Measurements from ENCODE around the gene CD164.

GRCh38 chr6:109372130-109372529, 10.1 kb downstream of the CD164 start:
- TF ChIP-seq, protein P1, sequence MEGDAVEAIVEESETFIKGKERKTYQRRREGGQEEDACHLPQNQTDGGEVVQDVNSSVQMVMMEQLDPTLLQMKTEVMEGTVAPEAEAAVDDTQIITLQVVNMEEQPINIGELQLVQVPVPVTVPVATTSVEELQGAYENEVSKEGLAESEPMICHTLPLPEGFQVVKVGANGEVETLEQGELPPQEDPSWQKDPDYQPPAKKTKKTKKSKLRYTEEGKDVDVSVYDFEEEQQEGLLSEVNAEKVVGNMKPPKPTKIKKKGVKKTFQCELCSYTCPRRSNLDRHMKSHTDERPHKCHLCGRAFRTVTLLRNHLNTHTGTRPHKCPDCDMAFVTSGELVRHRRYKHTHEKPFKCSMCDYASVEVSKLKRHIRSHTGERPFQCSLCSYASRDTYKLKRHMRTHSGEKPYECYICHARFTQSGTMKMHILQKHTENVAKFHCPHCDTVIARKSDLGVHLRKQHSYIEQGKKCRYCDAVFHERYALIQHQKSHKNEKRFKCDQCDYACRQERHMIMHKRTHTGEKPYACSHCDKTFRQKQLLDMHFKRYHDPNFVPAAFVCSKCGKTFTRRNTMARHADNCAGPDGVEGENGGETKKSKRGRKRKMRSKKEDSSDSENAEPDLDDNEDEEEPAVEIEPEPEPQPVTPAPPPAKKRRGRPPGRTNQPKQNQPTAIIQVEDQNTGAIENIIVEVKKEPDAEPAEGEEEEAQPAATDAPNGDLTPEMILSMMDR (conservative IDR thresholded peaks at IDR 0.05): no peak
- no peak for TF ChIP-seq ZFX (IDR thresholded peaks at IDR 0.05)
